ENCODE results near the gene CCDC17.

The CCDC17 gene

DNA sequence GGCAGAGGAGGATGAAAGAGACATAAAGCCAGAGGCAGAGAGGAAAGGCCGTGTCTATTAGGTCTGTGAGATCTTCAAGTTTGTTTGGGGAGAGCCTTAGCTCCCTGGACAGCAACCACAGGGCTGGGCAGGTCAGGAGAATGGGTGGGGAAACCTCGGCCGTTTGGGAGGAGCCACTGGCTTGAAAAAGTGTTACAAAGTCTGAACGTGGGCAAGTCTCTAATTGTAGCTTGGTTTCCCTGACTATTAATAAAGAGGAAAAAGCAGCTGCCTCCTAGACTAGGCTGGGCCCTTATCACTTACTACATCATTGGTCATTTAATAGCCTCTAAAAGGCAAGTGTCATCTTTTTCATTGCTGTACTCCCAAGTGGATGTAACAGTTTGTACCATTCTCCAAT lies at the start of gene CCDC17:
Gene CCDC17 (minus strand): TSS at position 83 of the 400 bp plus-strand sequence. CDS start 145 bp downstream, outside the sequence.
- no peak for DNase-seq (ENCODE audit: low read depth)

DNA sequence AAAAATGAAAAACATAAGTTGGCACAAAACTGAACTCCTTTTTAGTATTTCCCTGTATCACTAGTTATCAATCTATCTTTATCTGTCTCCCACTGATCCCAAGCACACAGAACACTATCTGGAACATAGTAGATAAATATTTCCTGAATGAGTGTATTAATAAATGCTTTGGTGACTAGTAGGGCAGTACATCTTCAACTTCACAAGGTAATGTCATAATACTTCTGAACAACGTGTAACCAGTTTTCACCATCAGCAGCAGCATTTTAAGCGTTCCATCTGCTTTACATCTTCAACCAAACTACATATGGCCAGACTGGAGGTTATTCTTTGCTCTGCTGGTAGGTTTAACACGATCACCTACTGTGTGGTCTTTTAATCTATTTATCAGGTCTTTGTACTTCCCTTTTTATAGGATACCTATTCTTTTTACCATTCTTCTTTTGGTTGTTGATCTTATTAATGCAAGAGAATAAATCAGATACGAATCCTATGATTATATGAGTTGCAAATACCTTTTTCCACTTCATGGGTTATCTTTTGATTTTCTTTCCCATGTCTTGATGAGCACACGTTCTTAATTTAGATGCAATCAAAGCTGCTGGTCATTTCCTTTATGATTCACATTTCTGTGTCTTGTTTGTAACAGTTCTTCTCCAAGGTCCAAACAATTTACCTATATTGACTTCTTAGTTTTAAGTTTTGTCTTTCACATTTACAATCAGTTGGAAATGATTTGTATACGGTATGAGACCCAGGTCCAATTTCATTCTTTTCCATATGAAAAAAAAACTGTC lies 46.2 kb upstream of the CCDC17 start:
- no peak for DNase-seq (ENCODE audit: low read depth)

DNA sequence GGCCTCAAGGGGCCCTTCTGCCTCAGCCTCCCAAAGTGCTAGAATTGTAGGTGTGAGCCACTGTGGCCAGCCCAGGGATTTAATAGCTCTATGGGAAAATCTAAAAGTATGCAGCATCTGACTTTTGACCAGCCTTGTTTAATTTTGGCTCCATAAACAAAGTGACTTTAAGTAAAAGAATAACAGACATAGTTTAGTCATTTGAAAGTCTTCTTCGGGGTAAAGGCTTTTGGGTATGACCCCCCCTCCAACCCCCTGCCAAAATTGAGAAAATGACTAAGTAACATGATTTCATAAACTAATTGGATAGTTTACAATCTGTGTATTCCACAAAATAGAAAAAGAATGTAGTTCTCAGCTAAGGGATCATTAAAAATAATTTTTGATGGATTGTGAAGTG lies 45.5 kb upstream of the CCDC17 start:
- DNase-seq (ENCODE audit: low read depth), result no peak

DNA sequence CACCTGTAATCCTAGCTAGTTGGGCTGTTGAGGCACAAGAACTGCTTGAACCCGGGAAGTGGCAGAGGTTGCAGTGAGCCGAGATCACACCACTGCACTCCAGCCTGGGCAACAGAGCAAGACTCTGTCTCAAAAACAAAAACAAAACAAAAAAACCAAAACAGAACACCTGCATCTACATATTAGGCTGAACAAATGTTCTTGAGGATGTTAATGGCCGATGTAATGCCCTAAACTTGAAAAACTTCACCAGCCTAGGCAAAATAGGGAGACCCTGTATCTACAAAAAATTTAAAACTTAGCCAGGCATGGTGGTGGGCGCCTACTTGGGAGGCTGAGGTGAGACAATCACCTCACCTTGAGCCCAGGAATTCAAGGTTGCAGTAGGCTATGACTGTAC lies 44.7 kb upstream of the CCDC17 start:
- no peak for DNase-seq (ENCODE audit: low read depth)

DNA sequence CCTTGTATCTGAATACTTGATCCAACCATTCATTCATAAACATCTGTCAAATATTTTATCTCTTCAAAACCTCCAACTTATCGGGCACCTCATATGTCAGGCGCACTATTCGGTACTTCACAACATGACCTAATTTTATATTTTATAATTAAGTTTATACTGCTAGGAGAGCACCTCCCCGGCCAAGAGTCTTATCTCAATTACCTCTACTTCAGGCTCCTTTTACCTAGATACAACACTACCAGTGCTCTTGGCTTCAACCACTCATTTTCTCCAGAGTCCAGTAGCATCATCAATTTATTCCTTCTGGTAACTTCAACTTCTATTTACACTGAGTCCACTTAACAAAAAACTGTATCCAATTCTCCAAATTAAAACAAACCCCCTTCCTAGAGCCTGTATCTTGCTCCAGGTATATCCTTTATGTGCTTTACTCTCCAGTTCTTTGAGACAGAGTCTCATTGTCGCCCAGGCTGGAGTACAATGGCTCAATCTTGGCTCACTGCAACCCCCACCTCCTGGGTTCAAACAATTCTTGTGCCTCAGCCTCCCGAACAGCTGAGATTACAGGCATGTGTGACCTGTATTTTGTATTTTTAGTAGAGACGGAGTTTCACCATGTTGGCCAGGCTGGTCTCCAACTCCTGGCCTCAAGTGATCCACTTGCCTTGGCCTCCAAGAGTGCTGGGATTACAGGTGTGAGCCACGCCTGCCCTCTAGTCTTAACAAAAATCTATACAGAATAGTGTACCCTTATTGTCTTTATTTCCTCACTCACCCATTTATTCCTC lies 43.7 kb upstream of the CCDC17 start:
- DNase-seq (ENCODE audit: low read depth), result no peak

DNA sequence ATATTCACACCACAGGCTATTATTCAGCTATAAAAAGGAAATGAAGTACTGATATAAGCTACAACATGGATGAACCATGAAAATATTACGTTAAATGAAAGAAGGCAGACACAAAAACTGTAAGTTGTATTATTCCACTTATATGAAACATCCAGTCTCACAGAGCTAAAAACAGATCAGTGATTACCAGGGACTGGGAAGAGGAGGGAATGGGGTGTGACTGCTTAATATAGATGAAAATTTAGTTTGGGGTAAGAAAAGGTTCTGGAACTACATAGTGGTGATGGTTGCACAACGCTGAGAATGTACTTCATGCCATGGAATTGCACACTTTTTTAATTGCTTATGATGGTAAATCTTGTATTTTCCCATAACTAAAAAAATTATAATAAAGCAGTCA lies 43.0 kb upstream of the CCDC17 start:
- no peak for DNase-seq (ENCODE audit: low read depth)

DNA sequence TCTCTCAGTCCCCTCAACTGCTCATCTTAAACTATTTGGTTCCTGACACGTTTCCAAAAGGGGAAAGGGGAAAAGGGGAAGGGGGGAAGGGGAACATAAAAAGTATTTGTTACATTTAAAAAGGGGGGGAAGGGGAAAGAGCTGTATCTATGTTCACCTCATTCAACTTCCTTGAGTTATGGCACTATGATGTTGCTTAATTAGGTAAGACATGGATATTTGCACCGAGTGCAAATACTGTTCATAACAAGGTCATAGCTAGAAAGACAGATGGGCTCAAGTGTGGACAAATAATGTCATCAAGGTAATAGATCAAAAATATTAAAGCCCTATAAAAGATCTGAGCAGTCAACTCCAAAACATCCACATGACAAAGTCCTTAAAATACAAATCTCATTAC lies 36.5 kb upstream of the CCDC17 start:
- DNase-seq (ENCODE audit: low read depth), result no peak

DNA sequence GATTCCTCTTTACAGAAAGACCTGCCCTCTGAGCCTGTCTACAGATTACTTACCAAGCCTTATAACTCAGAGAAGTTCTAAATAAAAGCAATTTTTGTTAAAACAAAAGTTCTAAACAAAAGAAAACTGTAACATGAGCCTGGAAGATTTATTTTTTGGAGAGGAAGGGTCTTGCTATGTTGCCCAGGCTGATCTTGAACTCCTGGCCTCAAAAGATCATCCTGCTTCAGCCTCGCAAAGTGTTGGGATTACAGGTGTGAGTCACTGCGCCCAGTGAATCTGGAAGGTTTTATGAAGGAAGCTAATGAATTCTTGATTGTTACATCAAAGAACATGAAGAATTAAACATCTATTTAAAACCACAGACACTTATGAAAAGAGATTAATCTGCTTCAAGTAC lies 35.4 kb upstream of the CCDC17 start:
- no peak for DNase-seq (ENCODE audit: low read depth)

DNA sequence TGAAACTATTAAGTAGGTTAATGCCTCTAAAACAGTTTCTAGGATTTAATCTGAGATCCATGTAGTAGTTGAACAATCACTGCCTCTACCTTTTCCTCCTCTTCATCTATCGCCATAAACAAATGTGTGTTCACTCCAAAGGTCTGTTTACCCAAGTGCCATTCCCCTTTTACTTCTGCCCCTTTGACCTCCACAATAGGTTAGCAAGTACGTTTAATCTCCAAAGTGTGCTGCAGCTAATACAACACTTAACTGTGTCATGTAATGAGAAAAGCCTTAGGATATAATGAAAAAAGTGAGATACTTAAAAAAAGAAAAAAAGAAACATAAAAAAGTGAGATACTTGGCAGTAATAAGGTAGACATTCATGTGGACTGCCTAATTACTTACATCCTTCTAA lies 34.3 kb upstream of the CCDC17 start:
- DNase-seq (ENCODE audit: low read depth), result no peak

DNA sequence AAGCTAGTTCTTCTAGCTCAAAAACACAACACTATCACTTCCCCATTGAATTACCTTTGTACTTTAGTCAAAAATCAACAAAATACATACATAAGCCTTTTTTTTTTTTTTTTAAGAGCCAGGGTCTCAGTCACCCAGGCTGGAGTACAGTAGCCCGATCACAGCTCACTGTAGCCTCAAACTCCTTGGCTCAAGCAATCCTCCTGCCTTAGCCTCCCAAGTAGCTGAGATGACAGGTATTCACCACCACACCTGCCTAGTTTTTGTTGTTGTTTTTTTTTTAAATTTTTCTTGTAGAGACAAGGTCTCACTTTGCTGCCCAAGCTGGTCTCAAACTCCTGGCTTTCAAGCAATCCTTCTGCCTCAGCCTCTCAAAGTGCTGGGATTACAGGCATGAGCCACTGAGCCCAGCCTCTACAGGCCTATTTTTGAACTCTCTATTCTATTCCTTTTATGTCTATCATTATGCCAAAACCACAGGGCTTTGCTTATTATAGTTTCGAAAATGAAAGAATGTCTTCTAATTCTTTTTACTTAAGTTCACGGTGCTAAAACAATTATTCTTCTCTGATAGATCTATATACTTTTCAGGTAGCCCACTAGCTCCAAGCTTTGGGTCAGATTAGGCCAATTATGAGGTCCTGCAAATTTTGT lies 32.8 kb upstream of the CCDC17 start:
- no peak for DNase-seq (ENCODE audit: low read depth)

DNA sequence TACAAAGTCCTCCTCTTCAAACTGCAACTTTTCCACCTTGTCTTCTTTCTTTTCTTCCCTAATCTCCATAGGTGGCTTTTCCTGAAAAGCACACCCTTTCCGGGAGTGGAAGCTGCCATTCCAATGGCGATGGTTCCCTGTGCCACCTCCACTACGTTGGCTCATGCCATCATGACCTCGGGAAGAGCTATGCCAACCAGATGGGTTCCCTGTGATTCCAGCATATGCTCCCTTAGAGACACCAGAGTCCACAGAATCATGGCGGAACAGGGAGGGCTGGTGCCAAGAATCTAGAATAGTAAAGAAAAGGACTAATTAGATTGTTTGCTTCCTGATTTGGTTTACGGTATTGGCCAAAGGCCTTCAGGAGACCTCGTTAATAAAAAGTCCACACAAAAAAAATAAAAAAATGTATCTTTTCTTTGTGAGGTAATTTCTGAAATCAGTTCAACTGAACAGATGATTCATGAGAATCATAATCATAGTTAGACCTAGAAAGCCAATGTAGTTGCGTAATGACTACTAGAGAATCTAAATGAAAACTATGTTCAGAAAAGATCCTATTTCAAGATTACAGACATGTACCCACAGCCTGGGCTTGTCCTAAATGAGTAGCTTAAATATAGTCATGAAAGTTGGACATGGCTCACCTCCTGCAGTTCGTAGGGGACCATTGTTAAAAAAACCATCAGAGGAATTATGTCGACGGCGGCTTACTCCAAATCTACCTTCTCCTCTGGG lies 30.9 kb upstream of the CCDC17 start:
- no peak for DNase-seq (ENCODE audit: low read depth)

DNA sequence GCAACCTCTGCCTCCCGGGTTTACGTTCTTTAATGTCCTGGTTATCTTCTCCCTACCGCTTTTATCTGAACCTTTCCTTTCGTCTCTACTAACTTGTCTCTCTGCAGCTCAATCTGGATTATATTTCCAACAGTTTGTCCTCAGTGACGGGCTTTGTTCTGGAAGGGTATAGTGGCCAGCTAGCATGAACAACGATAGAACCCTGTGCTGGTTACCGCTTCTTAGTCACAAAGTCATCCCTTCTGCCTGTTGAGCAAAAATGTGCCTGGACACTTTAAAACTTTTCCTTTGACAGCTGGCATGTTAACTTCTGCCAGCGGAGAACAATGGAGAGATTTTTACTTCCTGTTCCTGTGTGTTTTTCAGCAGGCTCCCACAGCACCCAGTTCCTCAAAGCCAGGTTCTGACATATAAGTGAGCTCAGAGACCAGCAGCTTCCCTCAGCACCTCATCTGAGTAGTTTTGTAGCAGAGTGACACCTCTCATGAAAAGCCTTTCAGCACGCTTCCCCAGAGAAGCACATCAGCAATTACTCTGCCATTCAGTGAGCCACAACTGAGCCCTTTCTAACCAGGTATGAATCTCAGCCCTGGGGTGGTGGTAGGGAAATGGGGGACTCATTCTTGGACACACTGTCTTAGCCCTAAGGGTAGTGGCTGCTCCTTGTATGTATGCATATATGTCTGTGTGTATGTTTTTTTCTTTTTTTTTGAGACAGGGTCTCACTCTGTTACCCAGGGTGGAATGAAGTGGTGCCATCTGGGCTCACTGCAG lies 23.6 kb upstream of the CCDC17 start:
- DNase-seq (ENCODE audit: low read depth), result no peak

DNA sequence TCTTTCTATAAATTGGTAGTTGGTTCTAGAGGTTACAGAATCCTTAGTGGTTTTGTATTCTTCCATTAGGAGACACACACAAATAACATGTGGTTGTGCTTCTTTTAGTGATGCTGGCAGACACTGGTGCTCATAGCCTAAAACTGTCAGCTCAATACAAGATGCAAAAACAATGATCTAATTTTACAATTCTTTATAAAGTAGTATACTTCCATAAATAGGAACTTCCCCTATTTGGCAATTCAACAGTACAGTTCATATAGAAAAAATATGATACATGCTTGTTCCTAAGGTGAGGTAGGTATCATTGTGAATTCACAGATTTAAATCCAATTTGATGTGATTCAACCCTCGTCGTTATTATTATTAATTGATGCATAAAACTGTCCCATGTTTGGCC lies 20.8 kb upstream of the CCDC17 start:
- DNase-seq (ENCODE audit: low read depth), result no peak

DNA sequence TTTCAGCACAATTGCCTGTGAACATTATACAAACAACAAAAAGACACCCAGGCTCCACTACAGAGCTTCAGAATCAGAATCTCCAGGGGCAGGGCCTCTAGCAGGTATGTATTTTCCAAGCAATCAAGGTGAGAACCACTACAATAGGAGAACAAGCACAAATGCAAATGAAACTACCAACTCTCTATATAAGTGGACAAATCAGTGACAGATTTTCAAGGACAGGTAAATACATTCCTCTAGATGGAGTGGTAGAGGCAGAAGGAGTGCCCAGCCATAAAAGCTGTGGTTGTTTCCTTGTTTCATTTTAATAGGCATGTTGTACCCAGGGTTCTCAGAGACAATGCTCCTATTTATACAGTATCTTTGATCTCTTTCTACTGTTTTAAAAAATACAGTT lies 20.1 kb upstream of the CCDC17 start:
- DNase-seq (ENCODE audit: low read depth), result no peak

DNA sequence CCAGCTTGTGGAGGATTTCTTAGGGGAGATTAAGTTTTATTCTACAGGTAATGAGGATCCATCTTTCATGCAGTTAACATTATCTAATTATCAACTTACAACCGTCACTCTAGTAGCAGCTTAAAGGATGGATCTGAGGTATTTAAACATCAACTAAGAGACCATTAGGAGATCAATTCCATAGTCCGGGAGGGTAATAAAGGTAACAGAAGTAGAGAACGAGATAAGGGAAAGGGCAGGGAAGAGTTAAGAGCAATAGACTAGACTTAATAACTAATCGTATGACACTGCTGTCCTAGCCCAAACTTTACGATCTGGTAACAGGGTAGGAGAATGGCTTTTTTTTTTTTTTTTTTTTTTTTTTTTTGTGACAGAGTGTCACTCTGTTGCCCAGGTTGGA lies 19.5 kb upstream of the CCDC17 start:
- no peak for DNase-seq (ENCODE audit: low read depth)

DNA sequence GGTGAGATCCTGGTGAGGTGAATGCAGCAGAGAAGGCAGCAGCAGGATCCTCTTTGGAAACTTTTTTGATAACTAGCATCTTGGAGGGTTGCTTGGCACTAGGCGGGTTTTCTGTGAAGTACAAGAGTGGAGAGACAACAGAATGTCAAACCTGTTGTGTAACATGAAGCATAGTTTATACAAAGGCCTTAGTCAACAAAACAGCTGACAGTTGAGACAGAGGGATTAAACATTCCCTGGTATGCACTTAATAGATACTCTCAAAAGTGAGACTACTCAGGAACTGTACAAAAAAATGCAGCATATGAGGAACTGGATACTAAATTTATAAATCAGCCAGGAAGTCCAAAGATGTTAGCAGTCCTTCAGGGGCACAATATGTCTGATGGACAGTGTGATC lies 16.4 kb upstream of the CCDC17 start:
- DNase-seq (ENCODE audit: low read depth), result no peak

DNA sequence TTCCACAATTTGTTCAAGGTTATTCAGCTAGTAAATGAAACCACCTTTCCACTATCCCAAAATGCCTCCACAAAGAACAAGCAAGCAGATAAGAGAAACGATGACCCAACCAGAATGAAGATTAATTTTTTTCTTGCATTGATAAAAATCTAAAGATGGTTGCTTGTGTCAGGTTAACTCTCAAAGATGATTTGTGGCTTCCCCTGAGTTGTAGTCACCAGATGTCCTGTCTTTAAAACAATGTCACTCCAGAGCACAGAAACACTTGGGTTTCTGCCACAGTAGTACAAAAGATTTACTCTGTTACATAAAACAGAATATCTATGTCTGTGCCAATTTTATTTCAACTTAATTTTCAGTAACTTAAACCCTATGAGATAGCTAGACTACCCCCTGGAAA lies 11.4 kb upstream of the CCDC17 start:
- DNase-seq (ENCODE audit: low read depth), result no peak

DNA sequence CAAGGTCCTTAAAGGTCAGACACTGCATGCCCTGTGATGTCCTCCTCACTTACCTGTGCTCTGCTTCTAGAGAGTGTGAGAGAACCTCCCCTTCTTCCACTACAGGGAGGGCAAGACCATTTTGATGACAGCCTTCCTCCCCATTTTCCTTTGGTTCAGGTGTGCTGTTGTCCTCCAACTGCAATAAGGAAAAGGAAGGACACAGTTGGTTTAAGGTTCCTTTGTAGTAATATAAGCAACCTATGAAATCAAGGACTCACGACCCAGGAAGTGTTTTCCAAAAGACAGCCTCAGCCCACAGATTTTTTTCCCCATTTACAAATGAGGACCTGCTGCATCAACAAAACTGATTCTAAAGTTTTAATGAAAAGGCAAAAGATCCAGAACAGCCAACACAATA lies 6.6 kb upstream of the CCDC17 start:
- no peak for DNase-seq (ENCODE audit: low read depth)

DNA sequence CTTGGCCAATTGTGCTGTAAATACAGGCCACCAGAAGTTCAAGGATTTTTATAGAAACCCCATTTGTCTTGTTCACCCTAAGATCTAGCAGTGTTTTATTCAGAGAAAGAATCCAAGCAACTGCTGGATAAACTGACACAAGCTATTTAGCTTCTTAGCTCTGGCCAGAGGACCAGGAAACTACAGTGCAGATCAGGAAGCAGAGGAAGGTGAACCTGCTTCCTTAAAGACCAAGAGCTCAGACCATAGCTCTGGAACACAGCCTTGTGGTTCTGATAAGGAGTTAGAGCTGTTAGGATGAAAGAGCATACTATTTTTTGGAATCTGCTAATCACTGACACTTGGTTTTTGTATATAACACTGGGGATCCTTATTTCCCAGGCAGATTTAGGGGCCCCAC lies 5.2 kb upstream of the CCDC17 start:
- no peak for DNase-seq (ENCODE audit: low read depth)

DNA sequence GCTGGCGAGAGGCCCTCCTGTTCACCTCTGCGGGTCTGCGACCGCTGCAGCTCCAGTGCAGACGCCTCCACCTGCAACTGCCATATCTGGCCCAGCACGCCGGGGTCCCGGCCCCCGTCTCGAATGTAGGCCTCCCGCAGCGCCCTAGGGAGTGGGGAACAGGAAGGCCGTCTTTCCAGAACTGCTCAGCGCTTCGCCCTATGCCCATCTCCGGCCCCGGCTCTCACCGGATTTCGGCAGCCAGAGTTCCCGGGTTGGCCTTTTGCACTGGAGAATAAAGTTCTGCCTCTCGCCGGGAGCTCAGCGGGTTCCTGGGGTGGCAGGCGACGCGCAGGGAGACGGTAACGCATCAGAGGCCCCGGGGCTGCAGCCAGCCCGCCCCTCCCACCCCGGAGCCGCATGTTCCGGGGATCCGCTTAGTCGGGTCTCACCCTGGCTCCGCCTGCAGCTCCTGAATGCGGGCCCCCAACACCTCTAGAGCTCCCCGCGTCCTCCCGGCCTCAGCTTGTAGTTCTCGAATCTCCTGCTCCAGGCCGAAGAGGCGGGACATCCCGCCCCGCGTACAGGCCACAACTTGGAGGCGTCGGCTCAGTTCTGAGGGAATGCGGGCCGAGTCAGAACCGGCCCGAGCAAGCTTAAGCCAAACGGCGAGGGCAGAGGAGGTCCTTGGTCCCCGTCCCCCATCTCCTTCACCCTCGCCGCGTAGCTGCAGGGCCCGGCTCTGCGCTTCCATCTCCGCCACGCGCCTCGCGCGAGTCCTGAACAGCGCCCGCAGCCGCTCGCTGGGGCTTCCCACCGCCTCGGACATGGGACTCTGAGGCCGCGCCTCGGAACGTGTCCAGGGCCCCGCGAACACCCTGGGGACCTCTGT lies 1.1 kb downstream of the CCDC17 start:
- no peak for DNase-seq (ENCODE audit: low read depth)

Measured in stimulated activated CD8-positive, alpha-beta memory T cell treated with anti-CD3 and anti-CD28 coated beads, Interleukin-4, amount 100 ng/mL, for 24 hours (primary cell).